ENCODE results near the gene NPAS3. TPM values are rescaled to one million over a fixed set of nuclear protein-coding genes. Genes with fewer than 3 reads are reported as not detected.
A peak's percentile ranks its signal among the peaks of the same experiment; 100 is the strongest.

Gene NPAS3
- total and polyA plus RNA-seq, 2 donors (not counting 1 experiment from before 2014, with no cell fraction given) = 0.10 to 0.50 TPM

DNA sequence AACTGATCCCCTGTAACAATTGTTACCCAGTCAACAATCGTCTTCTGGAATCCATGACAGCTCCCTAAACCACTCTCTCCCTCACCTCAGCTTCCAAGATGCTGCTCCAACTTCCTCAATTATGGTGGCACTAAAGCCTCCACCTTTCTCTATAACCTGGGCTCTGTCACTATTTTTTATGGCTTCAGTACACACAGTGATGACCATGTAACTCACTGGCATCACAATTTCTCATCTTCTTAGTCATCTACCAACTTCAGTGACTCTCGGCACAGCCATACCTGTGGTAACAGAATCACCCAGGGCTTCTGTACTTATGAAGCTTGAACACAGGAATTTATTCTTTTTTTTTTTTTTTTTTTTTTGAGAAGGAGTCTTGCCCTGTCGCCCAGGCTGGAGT, 32.0 kb upstream of the NPAS3 start:
- no peak for TF ChIP-seq EZH2 (IDR thresholded peaks at IDR 0.05; ENCODE audit: low read length, missing control alignments)
- TF ChIP-seq, protein P1, sequence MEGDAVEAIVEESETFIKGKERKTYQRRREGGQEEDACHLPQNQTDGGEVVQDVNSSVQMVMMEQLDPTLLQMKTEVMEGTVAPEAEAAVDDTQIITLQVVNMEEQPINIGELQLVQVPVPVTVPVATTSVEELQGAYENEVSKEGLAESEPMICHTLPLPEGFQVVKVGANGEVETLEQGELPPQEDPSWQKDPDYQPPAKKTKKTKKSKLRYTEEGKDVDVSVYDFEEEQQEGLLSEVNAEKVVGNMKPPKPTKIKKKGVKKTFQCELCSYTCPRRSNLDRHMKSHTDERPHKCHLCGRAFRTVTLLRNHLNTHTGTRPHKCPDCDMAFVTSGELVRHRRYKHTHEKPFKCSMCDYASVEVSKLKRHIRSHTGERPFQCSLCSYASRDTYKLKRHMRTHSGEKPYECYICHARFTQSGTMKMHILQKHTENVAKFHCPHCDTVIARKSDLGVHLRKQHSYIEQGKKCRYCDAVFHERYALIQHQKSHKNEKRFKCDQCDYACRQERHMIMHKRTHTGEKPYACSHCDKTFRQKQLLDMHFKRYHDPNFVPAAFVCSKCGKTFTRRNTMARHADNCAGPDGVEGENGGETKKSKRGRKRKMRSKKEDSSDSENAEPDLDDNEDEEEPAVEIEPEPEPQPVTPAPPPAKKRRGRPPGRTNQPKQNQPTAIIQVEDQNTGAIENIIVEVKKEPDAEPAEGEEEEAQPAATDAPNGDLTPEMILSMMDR (conservative IDR thresholded peaks at IDR 0.05 in 1 of 2, IDR thresholded peaks at IDR 0.05 in 1 of 2; ENCODE audit: low read depth in 1 of 2, low read length in 2 of 2) = no peak
- no peak overlapping the region for H3K4me3 ChIP-seq (replicated peaks in 1 of 4; ENCODE audit: control extremely low read depth in 1 of 4, insufficient read depth in 1 of 4, low read depth in 3 of 4, low read length in 4 of 4)
- no peak overlapping the region for H3K27ac ChIP-seq (ENCODE audit: insufficient read depth, low read length)
- no peaks in the 10 kb centered on the region for H4K20me1 ChIP-seq (ENCODE audit: control insufficient read depth, extremely low read depth, insufficient read depth, low read length)
- H2AFZ ChIP-seq (ENCODE audit: low read length) = no peak overlapping the region
- no peaks in the 10 kb centered on the region for H3K4me1 ChIP-seq (ENCODE audit: control insufficient read depth, extremely low read depth, insufficient read depth, low read length)
- H3K27me3 ChIP-seq (ENCODE audit: control insufficient read depth, insufficient read depth, low read length) = no peaks in the 10 kb centered on the region
- H3K4me2 ChIP-seq (ENCODE audit: extremely low read depth, insufficient read depth, low read length) = no peak overlapping the region
- no peaks in the 10 kb centered on the region for H3K79me2 ChIP-seq (ENCODE audit: control insufficient read depth, insufficient read depth, low read length)
- no peak overlapping the region for H3K9ac ChIP-seq (ENCODE audit: insufficient read depth, low read length)
- H3K36me3 ChIP-seq (ENCODE audit: control insufficient read depth, insufficient read depth, low read length) = no peaks in the 10 kb centered on the region
- H3K9me3 ChIP-seq (ENCODE audit: control insufficient read depth, insufficient read depth, low read depth, low read length) = no peaks in the 10 kb centered on the region
- DNase-seq (ENCODE audit: low read depth in 2 of 2) = no peak

GRCh38 chr14:32908196-32909084, 30.2 kb upstream of the NPAS3 start:
- no peaks in the 10 kb centered on the region for H4K20me1 ChIP-seq (ENCODE audit: control insufficient read depth, extremely low read depth, insufficient read depth, low read length)
- H3K27me3 ChIP-seq (ENCODE audit: control insufficient read depth, insufficient read depth, low read length) = no peaks in the 10 kb centered on the region
- no peaks in the 10 kb centered on the region for H3K9me3 ChIP-seq (ENCODE audit: control insufficient read depth, insufficient read depth, low read depth, low read length)
- no peak overlapping the region for H2AFZ ChIP-seq (ENCODE audit: low read length)
- no peaks in the 10 kb centered on the region for H3K36me3 ChIP-seq (ENCODE audit: control insufficient read depth, insufficient read depth, low read length)
- no peaks in the 10 kb centered on the region for H3K4me1 ChIP-seq (ENCODE audit: control insufficient read depth, extremely low read depth, insufficient read depth, low read length)
- H3K79me2 ChIP-seq (ENCODE audit: control insufficient read depth, insufficient read depth, low read length) = no peaks in the 10 kb centered on the region
- H3K9ac ChIP-seq (ENCODE audit: insufficient read depth, low read length) = no peak overlapping the region
- no peak overlapping the region for H3K4me2 ChIP-seq (ENCODE audit: extremely low read depth, insufficient read depth, low read length)
- no peak overlapping the region for H3K27ac ChIP-seq (ENCODE audit: insufficient read depth, low read length)
- no peak for TF ChIP-seq EZH2 (IDR thresholded peaks at IDR 0.05; ENCODE audit: low read length, missing control alignments)
- TF ChIP-seq, protein P1 (conservative IDR thresholded peaks at IDR 0.05 in 1 of 2, IDR thresholded peaks at IDR 0.05 in 1 of 2; ENCODE audit: low read depth in 1 of 2, low read length in 2 of 2) = no peak
- peak in 1 of 2 donors; percentile 19 for DNase-seq (ENCODE audit: low read depth in 2 of 2)
- no peak overlapping the region for H3K4me3 ChIP-seq (replicated peaks in 1 of 4; ENCODE audit: control extremely low read depth in 1 of 4, insufficient read depth in 1 of 4, low read depth in 3 of 4, low read length in 4 of 4)

DNA sequence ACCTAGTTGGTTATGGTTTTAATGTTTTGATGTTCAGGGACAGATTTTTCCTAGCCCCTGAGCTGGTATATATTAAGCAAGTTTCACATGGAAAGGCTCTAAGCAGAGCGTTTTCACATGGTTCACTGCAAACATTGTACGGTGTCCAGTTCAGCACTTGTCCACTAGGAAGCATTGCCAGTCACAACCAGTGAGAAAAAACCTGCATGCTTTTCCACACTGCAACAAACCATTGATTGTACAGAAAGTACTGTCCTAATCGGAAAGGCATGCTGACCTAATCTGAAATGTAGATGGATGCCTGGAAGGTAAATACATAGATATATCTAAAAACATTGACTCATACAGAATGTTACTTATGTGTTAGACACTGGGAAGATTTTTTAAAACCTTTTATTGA, 25.0 kb upstream of the NPAS3 start:
- Histone ChIP-seq H3K27me3 (ENCODE audit: control insufficient read depth, insufficient read depth, low read length) (no peaks in the 10 kb centered on the region), H3K27ac (ENCODE audit: insufficient read depth, low read length) (no peak overlapping the region), H2AFZ (ENCODE audit: low read length) (no peak overlapping the region), H3K36me3 (ENCODE audit: control insufficient read depth, insufficient read depth, low read length) (no peaks in the 10 kb centered on the region), H3K9me3 (ENCODE audit: control insufficient read depth, insufficient read depth, low read depth, low read length) (no peaks in the 10 kb centered on the region), H4K20me1 (ENCODE audit: control insufficient read depth, extremely low read depth, insufficient read depth, low read length) (no peaks in the 10 kb centered on the region), H3K4me1 (ENCODE audit: control insufficient read depth, extremely low read depth, insufficient read depth, low read length) (no peaks in the 10 kb centered on the region), H3K9ac (ENCODE audit: insufficient read depth, low read length) (no peak overlapping the region), H3K4me2 (ENCODE audit: extremely low read depth, insufficient read depth, low read length) (no peak overlapping the region), H3K79me2 (ENCODE audit: control insufficient read depth, insufficient read depth, low read length) (no peaks in the 10 kb centered on the region), H3K4me3 (replicated peaks in 1 of 4; ENCODE audit: control extremely low read depth in 1 of 4, insufficient read depth in 1 of 4, low read depth in 3 of 4, low read length in 4 of 4) (no peak overlapping the region)
- TF ChIP-seq, protein P1 (conservative IDR thresholded peaks at IDR 0.05 in 1 of 2, IDR thresholded peaks at IDR 0.05 in 1 of 2; ENCODE audit: low read depth in 1 of 2, low read length in 2 of 2) = peak in 1 of 2 donors; percentile 19
- TF ChIP-seq EZH2 (IDR thresholded peaks at IDR 0.05; ENCODE audit: low read length, missing control alignments) = no peak
- DNase-seq (ENCODE audit: low read depth in 2 of 2) = peak in 1 of 2 donors; percentile 60
